ENCODE results near the gene TMEM221.

DNA sequence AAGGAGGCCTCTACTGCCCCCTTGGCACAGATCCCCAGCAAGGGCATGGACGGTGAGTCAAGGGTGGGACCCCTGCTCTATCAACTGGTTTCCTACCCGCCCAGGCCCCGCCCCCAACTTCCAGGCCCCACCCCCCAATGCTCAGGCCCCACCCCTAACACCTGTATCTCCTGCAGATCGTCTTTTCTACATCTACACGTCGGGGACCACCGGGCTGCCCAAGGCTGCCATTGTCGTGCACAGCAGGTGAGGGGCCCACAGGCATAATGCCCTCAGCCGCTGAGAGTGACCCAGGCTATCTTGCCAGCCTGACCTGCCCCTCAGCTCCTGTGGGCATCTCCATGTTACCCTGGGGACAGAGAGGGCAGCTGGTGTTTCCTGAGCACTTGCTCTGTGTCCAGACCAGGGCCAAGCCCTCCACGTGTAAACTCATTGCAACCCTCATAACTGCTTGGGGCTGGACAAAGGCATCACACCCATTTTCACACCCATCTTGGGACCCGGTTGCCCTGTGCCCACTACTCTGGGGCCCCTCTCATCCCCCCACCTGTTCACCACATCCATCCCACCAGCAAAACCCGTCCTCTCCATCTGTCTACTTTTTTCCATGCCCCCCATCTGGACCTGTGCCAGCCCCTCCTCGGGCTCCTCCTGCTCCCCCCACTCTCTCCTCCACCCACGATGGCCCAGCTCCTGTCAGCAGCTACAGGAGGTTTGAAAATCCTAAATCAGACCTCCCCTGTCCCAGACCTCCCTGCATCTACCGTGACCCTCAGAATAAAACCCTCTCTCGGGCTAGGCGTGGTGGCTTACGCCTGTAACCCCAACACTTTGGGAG is 39.0 kb upstream of the TMEM221 start:
- no peak for TF ChIP-seq EP300 (IDR thresholded peaks at IDR 0.05)
- TF ChIP-seq, protein P1, sequence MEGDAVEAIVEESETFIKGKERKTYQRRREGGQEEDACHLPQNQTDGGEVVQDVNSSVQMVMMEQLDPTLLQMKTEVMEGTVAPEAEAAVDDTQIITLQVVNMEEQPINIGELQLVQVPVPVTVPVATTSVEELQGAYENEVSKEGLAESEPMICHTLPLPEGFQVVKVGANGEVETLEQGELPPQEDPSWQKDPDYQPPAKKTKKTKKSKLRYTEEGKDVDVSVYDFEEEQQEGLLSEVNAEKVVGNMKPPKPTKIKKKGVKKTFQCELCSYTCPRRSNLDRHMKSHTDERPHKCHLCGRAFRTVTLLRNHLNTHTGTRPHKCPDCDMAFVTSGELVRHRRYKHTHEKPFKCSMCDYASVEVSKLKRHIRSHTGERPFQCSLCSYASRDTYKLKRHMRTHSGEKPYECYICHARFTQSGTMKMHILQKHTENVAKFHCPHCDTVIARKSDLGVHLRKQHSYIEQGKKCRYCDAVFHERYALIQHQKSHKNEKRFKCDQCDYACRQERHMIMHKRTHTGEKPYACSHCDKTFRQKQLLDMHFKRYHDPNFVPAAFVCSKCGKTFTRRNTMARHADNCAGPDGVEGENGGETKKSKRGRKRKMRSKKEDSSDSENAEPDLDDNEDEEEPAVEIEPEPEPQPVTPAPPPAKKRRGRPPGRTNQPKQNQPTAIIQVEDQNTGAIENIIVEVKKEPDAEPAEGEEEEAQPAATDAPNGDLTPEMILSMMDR (IDR thresholded peaks at IDR 0.05), result no peak

Data from suprapubic skin (tissue), 3 donors.